OCI-LY3 (cell line): ENCODE data around the gene KDM1B.

ENCODE experiments used
- H2AFZ ChIP-seq: fragments of 200-600, 300-600 bp; shearing (Covaris generic); 2 replicates; pipeline ENCODE4 v1.6.0; 2014; ENCODE audit warnings: antibody characterized with exemption, low read depth, low read length
- H3K27ac ChIP-seq: fragments of 200-600, 300-600 bp; sonication (generic); 2 replicates; pipeline ENCODE4 v1.5.1; 2014; ENCODE audit warnings: mild to moderate bottlenecking, low read length, moderate library complexity, mixed read lengths
- H3K27me3 ChIP-seq: fragments of 200-600, 300-600 bp; sonication (generic); 2 replicates; pipeline ENCODE4 v1.6.1; 2014; ENCODE audit warnings: low read depth, low read length, mixed read lengths
- H3K36me3 ChIP-seq: fragments of 200-600, 300-600 bp; sonication (generic); replicated peaks from 2 replicates; pipeline ENCODE3; 2014; ENCODE audit warnings: low read depth, low read length, mixed read lengths
- H3K4me1 ChIP-seq: fragments of 300-600, 200-600 bp; sonication (generic); 2 replicates; pipeline ENCODE4 v1.6.1; 2014; ENCODE audit warnings: low read length, mixed read lengths
- H3K4me2 ChIP-seq: fragments of 200-600, 300-600 bp; sonication (generic); 2 replicates; pipeline ENCODE4 v1.6.1; 2014; ENCODE audit warnings: low read length, mixed read lengths
- H3K4me3 ChIP-seq: fragments of 300-600, 200-600 bp; sonication (generic); 2 replicates; pipeline ENCODE4 v1.5.1; 2014; ENCODE audit warnings: antibody characterized with exemption, mild to moderate bottlenecking, low read length, moderate library complexity
- H3K79me2 ChIP-seq: fragments of 300-600, 200-600 bp; shearing (Covaris generic); 2 replicates; pipeline ENCODE4 v1.6.1; 2014; ENCODE audit warnings: mild to moderate bottlenecking, low read length, mixed read lengths
- H3K9ac ChIP-seq: fragments of 300-600, 200-600 bp; shearing (Covaris generic); 2 replicates; pipeline ENCODE4 v1.6.0; 2014; ENCODE audit warnings: mild to moderate bottlenecking, low read length, moderate library complexity
- H3K9me3 ChIP-seq: fragments of 200-600, 300-600 bp; shearing (Covaris generic); 2 replicates; pipeline ENCODE4 v1.6.1; 2014; ENCODE audit warnings: low read length, mixed read lengths; ENCODE audit not compliant: insufficient read depth
- H4K20me1 ChIP-seq: fragments of 200-600, 300-600 bp; sonication (generic); 2 replicates; pipeline ENCODE4 v1.6.1; 2016; ENCODE audit warnings: low read length, mixed read lengths; ENCODE audit not compliant: insufficient read depth
- CTCF ChIP-seq: fragments of 200-600, 300-600 bp; sonication (generic); IDR thresholded peaks from 2 replicates; pipeline ENCODE4 v1.5.1; 2014; ENCODE audit warnings: antibody characterized with exemption, low read length, low read depth
- EZH2phosphoT487 ChIP-seq: fragments of 200-600 bp; shearing (Covaris generic); IDR thresholded peaks from 2 replicates; pipeline ENCODE4 v1.6.1; 2018; ENCODE audit warnings: antibody characterized with exemption, mixed run types, low read depth

KDM1B gene

GRCh38 chr6:18121580-18122127, 33.6 kb upstream of the KDM1B start:
- no peak overlapping the region for H3K4me3 ChIP-seq
- no peak overlapping the region for H2AFZ ChIP-seq
- H4K20me1 ChIP-seq = no peaks in the 10 kb centered on the region
- H3K36me3 ChIP-seq = no peaks in the 10 kb centered on the region
- no peaks in the 10 kb centered on the region for H3K79me2 ChIP-seq
- no peaks in the 10 kb centered on the region for H3K9me3 ChIP-seq
- TF ChIP-seq EZH2phosphoT487 (no peak), CTCF (peak; percentile 21; the same call in 1 of the 2 replicates)
- no peak overlapping the region for H3K9ac ChIP-seq
- peaks cover 10% of the 10 kb centered on the region for H3K27me3 ChIP-seq
- H3K4me2 ChIP-seq = no peak overlapping the region
- no peak overlapping the region for H3K27ac ChIP-seq
- H3K4me1 ChIP-seq = no peaks in the 10 kb centered on the region

- TF ChIP-seq EZH2phosphoT487 = no peak
- peak; percentile 17; the same call in 1 of the 2 replicates for TF ChIP-seq CTCF
- H3K79me2 ChIP-seq = no peaks in the 10 kb centered on the region
- H3K4me2 ChIP-seq = no peak within 1 kb of the TSS
- H3K27me3 ChIP-seq = peaks cover 10% of the 10 kb centered on the region
- no peaks in the 10 kb centered on the region for H3K36me3 ChIP-seq
- no peak within 1 kb of the TSS for H2AFZ ChIP-seq
- no peaks in the 10 kb centered on the region for H4K20me1 ChIP-seq
- no peaks in the 10 kb centered on the region for H3K4me1 ChIP-seq
- H3K9ac ChIP-seq = no peak within 1 kb of the TSS
- H3K9me3 ChIP-seq = no peaks in the 10 kb centered on the region
- no peak within 1 kb of the TSS for H3K4me3 ChIP-seq
- no peak within 1 kb of the TSS for H3K27ac ChIP-seq
Observed at GRCh38 chr6:18122128-18123093, 32.8 kb upstream of the KDM1B start, which contains the start of gene NHLRC1. NHLRC1 (minus strand) TSS chr6:18122677; CDS start chr6:18122606, 71 bp downstream.

GRCh38 chr6:18126121-18126520, 29.1 kb upstream of the KDM1B start:
- H3K4me1 ChIP-seq = no peaks in the 10 kb centered on the region
- H4K20me1 ChIP-seq = no peaks in the 10 kb centered on the region
- no peaks in the 10 kb centered on the region for H3K79me2 ChIP-seq
- H3K36me3 ChIP-seq = no peaks in the 10 kb centered on the region
- H3K4me2 ChIP-seq = no peak overlapping the region
- no peak overlapping the region for H2AFZ ChIP-seq
- H3K9ac ChIP-seq = no peak overlapping the region
- no peak for TF ChIP-seq EZH2phosphoT487
- no peak for TF ChIP-seq CTCF
- H3K27me3 ChIP-seq = no peaks in the 10 kb centered on the region
- no peak overlapping the region for H3K27ac ChIP-seq
- H3K4me3 ChIP-seq = no peak overlapping the region
- no peaks in the 10 kb centered on the region for H3K9me3 ChIP-seq

GRCh38 chr6:18132346-18132745, 22.9 kb upstream of the KDM1B start:
- no peak overlapping the region for H3K4me2 ChIP-seq
- H3K27ac ChIP-seq = no peak overlapping the region
- no peak overlapping the region for H3K9ac ChIP-seq
- H3K27me3 ChIP-seq = no peaks in the 10 kb centered on the region
- H2AFZ ChIP-seq = no peak overlapping the region
- H3K4me1 ChIP-seq = peaks cover 5% of the 10 kb centered on the region; the same call in 1 of the 2 replicates
- no peaks in the 10 kb centered on the region for H4K20me1 ChIP-seq
- no peaks in the 10 kb centered on the region for H3K79me2 ChIP-seq
- H3K36me3 ChIP-seq = no peaks in the 10 kb centered on the region
- no peaks in the 10 kb centered on the region for H3K9me3 ChIP-seq
- TF ChIP-seq EZH2phosphoT487 (no peak), CTCF (no peak)
- no peak overlapping the region for H3K4me3 ChIP-seq
